HEK293 (cell line): ENCODE results near the gene LSM5.

Experiments
- CTCF ChIA-PET: fragments of 350-600 bp; formaldehyde crosslinking; extraction: SDS; loops from one replicate; lab custom pipeline; 2021; ENCODE audit warnings: antibody characterized with exemption; lab: Yijun Ruan, JAX
- POLR2A ChIA-PET: fragments of 300-600 bp; formaldehyde crosslinking; extraction: SDS; loops from one replicate; lab custom pipeline; 2020; ENCODE audit warnings: antibody characterized with exemption, inconsistent platforms; lab: Yijun Ruan, JAX
- H3K27ac ChIP-seq: fragments of 200-500 bp; sonication (Bioruptor generic); 2 replicates; pipeline ENCODE4 v1.5.1; 2014; ENCODE audit warnings: low read depth, low read length, control low read depth, inconsistent platforms; ENCODE audit errors: extremely low read depth
- H3K36me3 ChIP-seq, 2 experiments: fragments of 200-500 bp in 1 of 2; sonication (Bioruptor generic) in 1 of 2; 1 replicate in 1 of 2; 2 replicates in 1 of 2; pipeline ENCODE4 v1.5.1; 2014 to 2017; ENCODE audit warnings: inconsistent platforms in 2 of 2, low read length in 2 of 2; ENCODE audit not compliant: control insufficient read depth in 2 of 2, insufficient read depth in 1 of 2
- H3K4me1 ChIP-seq: fragments of 200-500 bp; sonication (Bioruptor generic); 2 replicates; pipeline ENCODE4 v1.5.1; 2014; ENCODE audit warnings: mild to moderate bottlenecking, low read length, inconsistent platforms; ENCODE audit not compliant: control insufficient read depth, insufficient read depth
- H3K4me3 ChIP-seq: 2 replicates; pipeline ENCODE4 v1.5.1; 2011; ENCODE audit warnings: low read depth, mild to moderate bottlenecking, control low read depth, low read length, moderate library complexity
- H3K9me3 ChIP-seq: fragments of 200-500 bp; sonication (Bioruptor generic); 2 replicates; pipeline ENCODE4 v1.5.1; 2014; ENCODE audit warnings: low read depth, low read length, inconsistent platforms; ENCODE audit not compliant: control insufficient read depth, insufficient read depth
- BCL11B ChIP-seq: fragments of 450-650 bp; formaldehyde crosslinking; IDR thresholded peaks from 2 replicates; pipeline ENCODE4 v1.5.1; 2016; ENCODE audit warnings: low read depth, missing biosample characterization, missing genetic modification characterization
- CTCF ChIP-seq: fragments of 450-650 bp; formaldehyde crosslinking; IDR thresholded peaks from 2 replicates; pipeline ENCODE4 v1.5.1; 2016; ENCODE audit warnings: missing biosample characterization, missing genetic modification characterization
- GLI4 ChIP-seq: fragments of 450-650 bp; formaldehyde crosslinking; IDR thresholded peaks from 2 replicates; pipeline ENCODE4 v1.5.1; 2016; ENCODE audit warnings: missing biosample characterization, missing genetic modification characterization
- HOXC10 ChIP-seq: sonication (generic); formaldehyde crosslinking; IDR thresholded peaks from 2 replicates; pipeline ENCODE4 v1.8.1; 2023; ENCODE audit warnings: mild to moderate bottlenecking, missing genetic modification reagents
- KLF16 ChIP-seq: fragments of 450-650 bp; formaldehyde crosslinking; IDR thresholded peaks from 2 replicates; pipeline ENCODE4 v1.5.1; 2017; ENCODE audit warnings: missing biosample characterization, missing genetic modification characterization
- KLF9 ChIP-seq: fragments of 450-650 bp; formaldehyde crosslinking; IDR thresholded peaks from 2 replicates; pipeline ENCODE4 v1.5.1; 2016; ENCODE audit warnings: missing biosample characterization, missing genetic modification characterization, low read depth
- MEIS1 ChIP-seq: sonication (generic); formaldehyde crosslinking; IDR thresholded peaks from 2 replicates; pipeline ENCODE4 v1.8.1; 2022; ENCODE audit warnings: missing genetic modification reagents, mild to moderate bottlenecking, borderline replicate concordance
- SP7 ChIP-seq: fragments of 450-650 bp; formaldehyde crosslinking; IDR thresholded peaks from 2 replicates; pipeline ENCODE4 v1.5.1; 2016; ENCODE audit warnings: missing biosample characterization, missing genetic modification characterization
- WT1 ChIP-seq: fragments of 450-650 bp; formaldehyde crosslinking; IDR thresholded peaks from 2 replicates; pipeline ENCODE4 v1.5.1; 2016; ENCODE audit warnings: missing biosample characterization, missing genetic modification characterization
- ZBTB20 ChIP-seq: fragments of 450-650 bp; formaldehyde crosslinking; IDR thresholded peaks from 2 replicates; pipeline ENCODE4 v1.5.1; 2016; ENCODE audit warnings: missing biosample characterization, missing genetic modification characterization
- ZBTB44 ChIP-seq: fragments of 450-650 bp; IDR thresholded peaks from 2 replicates; pipeline ENCODE4 v1.5.1; 2018; ENCODE audit warnings: missing biosample characterization, mild to moderate bottlenecking, missing genetic modification characterization
- ZBTB6 ChIP-seq: fragments of 450-650 bp; formaldehyde crosslinking; IDR thresholded peaks from 2 replicates; pipeline ENCODE4 v1.5.1; 2017; ENCODE audit warnings: missing biosample characterization, missing genetic modification characterization
- ZFP3 ChIP-seq: fragments of 450-650 bp; formaldehyde crosslinking; IDR thresholded peaks from 2 replicates; pipeline ENCODE4 v1.5.1; 2016; ENCODE audit warnings: low read depth, missing biosample characterization, missing genetic modification characterization
- ZNF148 ChIP-seq: fragments of 450-650 bp; formaldehyde crosslinking; IDR thresholded peaks from 2 replicates; pipeline ENCODE4 v1.5.0; 2017; ENCODE audit warnings: missing biosample characterization, missing genetic modification characterization, borderline replicate concordance
- ZNF155 ChIP-seq: fragments of 450-650 bp; formaldehyde crosslinking; IDR thresholded peaks from 2 replicates; pipeline ENCODE4 v1.5.1; 2016; ENCODE audit warnings: missing biosample characterization, missing genetic modification characterization
- ZNF174 ChIP-seq: fragments of 450-650 bp; formaldehyde crosslinking; IDR thresholded peaks from 2 replicates; pipeline ENCODE4 v1.5.0; 2017; ENCODE audit warnings: missing biosample characterization, mild to moderate bottlenecking, missing genetic modification characterization
- ZNF184 ChIP-seq: fragments of 450-650 bp; IDR thresholded peaks from 2 replicates; pipeline ENCODE4 v1.5.1; 2018; ENCODE audit warnings: missing biosample characterization, mild to moderate bottlenecking, missing genetic modification characterization
- ZNF202 ChIP-seq: fragments of 450-650 bp; formaldehyde crosslinking; IDR thresholded peaks from 2 replicates; pipeline ENCODE4 v1.5.1; 2016; ENCODE audit warnings: missing biosample characterization, missing genetic modification characterization, borderline replicate concordance
- ZNF221 ChIP-seq: fragments of 450-650 bp; formaldehyde crosslinking; IDR thresholded peaks from 2 replicates; pipeline ENCODE4 v1.5.1; 2017; ENCODE audit warnings: missing biosample characterization, missing genetic modification characterization, borderline replicate concordance
- ZNF223 ChIP-seq: fragments of 450-650 bp; formaldehyde crosslinking; IDR thresholded peaks from 2 replicates; pipeline ENCODE4 v1.5.1; 2016; ENCODE audit warnings: missing biosample characterization, missing genetic modification characterization
- ZNF23 ChIP-seq: fragments of 450-650 bp; formaldehyde crosslinking; IDR thresholded peaks from 2 replicates; pipeline ENCODE4 v1.5.1; 2016; ENCODE audit warnings: missing biosample characterization, missing genetic modification characterization, borderline replicate concordance
- ZNF280C ChIP-seq: fragments of 450-650 bp; formaldehyde crosslinking; IDR thresholded peaks from 2 replicates; pipeline ENCODE4 v1.5.1; 2016; ENCODE audit warnings: missing biosample characterization, missing genetic modification characterization
- ZNF341 ChIP-seq: fragments of 450-650 bp; formaldehyde crosslinking; IDR thresholded peaks from 2 replicates; pipeline ENCODE4; 2016; ENCODE audit warnings: low read depth, missing biosample characterization, missing genetic modification characterization
- ZNF549 ChIP-seq: fragments of 450-650 bp; IDR thresholded peaks from 2 replicates; pipeline ENCODE4 v1.5.1; 2018; ENCODE audit warnings: missing biosample characterization, missing genetic modification characterization, mild to moderate bottlenecking, inconsistent platforms, moderate library complexity
- ZNF571 ChIP-seq: fragments of 450-650 bp; formaldehyde crosslinking; IDR thresholded peaks from 2 replicates; pipeline ENCODE4 v1.5.0; 2017; ENCODE audit warnings: missing biosample characterization, missing genetic modification characterization
- ZNF610 ChIP-seq: fragments of 450-650 bp; formaldehyde crosslinking; IDR thresholded peaks from 2 replicates; pipeline ENCODE4 v1.5.1; 2016; ENCODE audit warnings: missing biosample characterization, missing genetic modification characterization, borderline replicate concordance
- ZNF629 ChIP-seq: fragments of 450-650 bp; formaldehyde crosslinking; IDR thresholded peaks from 2 replicates; pipeline ENCODE4 v1.5.1; 2017; ENCODE audit warnings: missing biosample characterization, missing genetic modification characterization
- ZNF670 ChIP-seq: fragments of 450-650 bp; formaldehyde crosslinking; IDR thresholded peaks from 2 replicates; pipeline ENCODE4 v1.5.1; 2016; ENCODE audit warnings: missing biosample characterization, missing genetic modification characterization, low read depth
- ZNF768 ChIP-seq: fragments of 450-650 bp; formaldehyde crosslinking; IDR thresholded peaks from 2 replicates; pipeline ENCODE4 v1.5.1; 2018; ENCODE audit warnings: missing biosample characterization, mild to moderate bottlenecking, missing genetic modification characterization
- ZNF837 ChIP-seq: fragments of 450-650 bp; formaldehyde crosslinking; IDR thresholded peaks from 2 replicates; pipeline ENCODE4 v1.5.1; 2016; ENCODE audit warnings: missing biosample characterization, missing genetic modification characterization

Gene LSM5

GRCh38 chr7:32532086-32532485 lies 41.9 kb upstream of the LSM5 start:
- H3K9me3 ChIP-seq: no peaks in the 10 kb centered on the region
- H3K36me3 ChIP-seq: peaks cover 0 to 3% of the 10 kb centered on the region in 2 experiments; a peak in 1 of 3 replicates
- CTCF ChIA-PET: no interaction called here
- TF ChIP-seq BCL11B (tag by site-specific recombination) (no peak), ZNF549 (tag by site-specific recombination) (no peak), KLF16 (no peak), ZNF155 (tag by site-specific recombination) (no peak), HOXC10 (no peak), KLF9 (tag by site-specific recombination) (no peak), ZNF23 (no peak), ZNF571 (tag by site-specific recombination) (no peak), ZBTB6 (tag by site-specific recombination) (no peak), ZNF768 (tag by site-specific recombination) (no peak), ZNF174 (tag by site-specific recombination) (no peak), SP7 (tag by site-specific recombination) (no peak), MEIS1 (CRISPR knock-in tag) (no peak), ZNF184 (tag by site-specific recombination) (no peak), ZFP3 (tag by site-specific recombination) (no peak), ZNF610 (no peak), ZNF670 (no peak), ZNF223 (tag by site-specific recombination) (no peak), ZNF148 (tag by site-specific recombination) (no peak)
- no peak overlapping the region for H3K4me3 ChIP-seq
- POLR2A ChIA-PET: no interaction called here
- no peak overlapping the region for H3K27ac ChIP-seq
- no peaks in the 10 kb centered on the region for H3K4me1 ChIP-seq

GRCh38 chr7:32531402-32531801 lies 41.2 kb upstream of the LSM5 start:
- ChIA-PET POLR2A (no interaction called here), CTCF (no interaction called here)
- Histone ChIP-seq H3K36me3 (peaks cover 0 to 3% of the 10 kb centered on the region in 2 experiments; a peak in 1 of 3 replicates), H3K4me3 (no peak overlapping the region), H3K9me3 (no peaks in the 10 kb centered on the region), H3K4me1 (no peaks in the 10 kb centered on the region), H3K27ac (no peak overlapping the region)
- no peak for TF ChIP-seq SP7 (tag by site-specific recombination)
- no peak for TF ChIP-seq ZNF280C (tag by site-specific recombination)
- no peak for TF ChIP-seq CTCF (tag by site-specific recombination)
- TF ChIP-seq ZNF629: no peak
- TF ChIP-seq ZNF202: no peak
- TF ChIP-seq GLI4: no peak
- no peak for TF ChIP-seq ZBTB44
- TF ChIP-seq ZNF221 (tag by site-specific recombination): no peak
- no peak for TF ChIP-seq ZNF341 (tag by site-specific recombination)
- TF ChIP-seq ZNF837 (tag by site-specific recombination): no peak
- no peak for TF ChIP-seq WT1 (tag by site-specific recombination)
- TF ChIP-seq ZBTB20: no peak
- TF ChIP-seq ZNF155 (tag by site-specific recombination): no peak
